ENCODE measurements around the gene SDCBP2.
A peak's percentile ranks its signal among the peaks of the same experiment; 100 is the strongest.

SDCBP2 gene

GRCh38 chr20:1334370-1334731 lies 5.4 kb upstream of the SDCBP2 start:
- Histone ChIP-seq H3K9me3 (ENCODE audit: control insufficient read depth, low read depth, low read length) (no peaks in the 10 kb centered on the region), H3K4me1 (ENCODE audit: control insufficient read depth, low read depth, low read length) (no peaks in the 10 kb centered on the region), H3K27ac (ENCODE audit: low read length) (no peak overlapping the region), H3K36me3 (ENCODE audit: control insufficient read depth, low read depth, low read length) (no peaks in the 10 kb centered on the region), H3K27me3 (ENCODE audit: control insufficient read depth, insufficient read depth, low read length) (no peaks in the 10 kb centered on the region), H3K4me3 (ENCODE audit: low read length) (no peak overlapping the region), H3K9ac (ENCODE audit: low read length) (no peak overlapping the region)

GRCh38 chr20:1333462-1334369 lies 4.8 kb upstream of the SDCBP2 start:
- H3K27ac ChIP-seq (ENCODE audit: low read length), result no peak overlapping the region
- H3K27me3 ChIP-seq (ENCODE audit: control insufficient read depth, insufficient read depth, low read length), result no peaks in the 10 kb centered on the region
- no peaks in the 10 kb centered on the region for H3K9me3 ChIP-seq (ENCODE audit: control insufficient read depth, low read depth, low read length)
- no peaks in the 10 kb centered on the region for H3K4me1 ChIP-seq (ENCODE audit: control insufficient read depth, low read depth, low read length)
- no peak overlapping the region for H3K4me3 ChIP-seq (ENCODE audit: low read length)
- no peak overlapping the region for H3K9ac ChIP-seq (ENCODE audit: low read length)
- H3K36me3 ChIP-seq (ENCODE audit: control insufficient read depth, low read depth, low read length), result no peaks in the 10 kb centered on the region

- Histone ChIP-seq H3K4me1 (ENCODE audit: control insufficient read depth, low read depth, low read length) (no peaks in the 10 kb centered on the region), H3K27me3 (ENCODE audit: control insufficient read depth, insufficient read depth, low read length) (no peaks in the 10 kb centered on the region), H3K9me3 (ENCODE audit: control insufficient read depth, low read depth, low read length) (no peaks in the 10 kb centered on the region), H3K4me3 (ENCODE audit: low read length) (no peak overlapping the region), H3K27ac (ENCODE audit: low read length) (no peak overlapping the region), H3K36me3 (ENCODE audit: control insufficient read depth, low read depth, low read length) (no peaks in the 10 kb centered on the region), H3K9ac (ENCODE audit: low read length) (no peak overlapping the region)
Measured at GRCh38 chr20:1332749-1333300, 3.9 kb upstream of the SDCBP2 start.

- Histone ChIP-seq H3K4me3 (ENCODE audit: low read length) (no peak overlapping the region), H3K27me3 (ENCODE audit: control insufficient read depth, insufficient read depth, low read length) (no peaks in the 10 kb centered on the region), H3K9ac (ENCODE audit: low read length) (no peak overlapping the region), H3K27ac (ENCODE audit: low read length) (no peak overlapping the region), H3K4me1 (ENCODE audit: control insufficient read depth, low read depth, low read length) (no peaks in the 10 kb centered on the region), H3K9me3 (ENCODE audit: control insufficient read depth, low read depth, low read length) (no peaks in the 10 kb centered on the region), H3K36me3 (ENCODE audit: control insufficient read depth, low read depth, low read length) (no peaks in the 10 kb centered on the region)
Measured at GRCh38 chr20:1331801-1332453, 3.0 kb upstream of the SDCBP2 start.

- Histone ChIP-seq H3K36me3 (ENCODE audit: control insufficient read depth, low read depth, low read length) (no peaks in the 10 kb centered on the region), H3K4me1 (ENCODE audit: control insufficient read depth, low read depth, low read length) (peaks cover 6% of the 10 kb centered on the region), H3K9me3 (ENCODE audit: control insufficient read depth, low read depth, low read length) (no peaks in the 10 kb centered on the region), H3K27ac (ENCODE audit: low read length) (no peak overlapping the region), H3K9ac (ENCODE audit: low read length) (no peak overlapping the region), H3K4me3 (ENCODE audit: low read length) (no peak overlapping the region), H3K27me3 (ENCODE audit: control insufficient read depth, insufficient read depth, low read length) (no peaks in the 10 kb centered on the region)
Measured at GRCh38 chr20:1331101-1331500, 2.2 kb upstream of the SDCBP2 start.

GRCh38 chr20:1330075-1330830 lies 1.3 kb upstream of the SDCBP2 start:
- no peaks in the 10 kb centered on the region for H3K9me3 ChIP-seq (ENCODE audit: control insufficient read depth, low read depth, low read length)
- H3K4me3 ChIP-seq (ENCODE audit: low read length), result no peak overlapping the region
- no peak overlapping the region for H3K9ac ChIP-seq (ENCODE audit: low read length)
- no peak overlapping the region for H3K27ac ChIP-seq (ENCODE audit: low read length)
- H3K27me3 ChIP-seq (ENCODE audit: control insufficient read depth, insufficient read depth, low read length), result no peaks in the 10 kb centered on the region
- H3K4me1 ChIP-seq (ENCODE audit: control insufficient read depth, low read depth, low read length), result peaks cover 7% of the 10 kb centered on the region
- no peaks in the 10 kb centered on the region for H3K36me3 ChIP-seq (ENCODE audit: control insufficient read depth, low read depth, low read length)

GRCh38 chr20:1327827-1328679 lies 886 bp downstream of the SDCBP2 start:
- no peak overlapping the region for H3K9ac ChIP-seq (ENCODE audit: low read length)

GRCh38 chr20:1327241-1327653 lies 1.7 kb downstream of the SDCBP2 start:
- H3K9me3 ChIP-seq (ENCODE audit: control insufficient read depth, low read depth, low read length), result no peaks in the 10 kb centered on the region
- peaks cover 11% of the 10 kb centered on the region for H3K4me1 ChIP-seq (ENCODE audit: control insufficient read depth, low read depth, low read length)
- no peaks in the 10 kb centered on the region for H3K36me3 ChIP-seq (ENCODE audit: control insufficient read depth, low read depth, low read length)
- H3K9ac ChIP-seq (ENCODE audit: low read length), result no peak overlapping the region
- H3K27me3 ChIP-seq (ENCODE audit: control insufficient read depth, insufficient read depth, low read length), result no peaks in the 10 kb centered on the region
- H3K4me3 ChIP-seq (ENCODE audit: low read length), result no peak overlapping the region
- H3K27ac ChIP-seq (ENCODE audit: low read length), result no peak overlapping the region

More at GRCh38 chr20:1327827-1328679, 886 bp downstream of the SDCBP2 start:
- no peak overlapping the region for H3K4me3 ChIP-seq (ENCODE audit: low read length)
- H3K27me3 ChIP-seq (ENCODE audit: control insufficient read depth, insufficient read depth, low read length), result no peaks in the 10 kb centered on the region
- no peak overlapping the region for H3K27ac ChIP-seq (ENCODE audit: low read length)
- H3K4me1 ChIP-seq (ENCODE audit: control insufficient read depth, low read depth, low read length), result peaks cover 11% of the 10 kb centered on the region
- H3K36me3 ChIP-seq (ENCODE audit: control insufficient read depth, low read depth, low read length), result no peaks in the 10 kb centered on the region
- no peaks in the 10 kb centered on the region for H3K9me3 ChIP-seq (ENCODE audit: control insufficient read depth, low read depth, low read length)

GRCh38 chr20:1326031-1326930 lies 2.7 kb downstream of the SDCBP2 start:
- Histone ChIP-seq H3K4me3 (ENCODE audit: low read length) (peak overlapping the region; percentile 96), H3K9ac (ENCODE audit: low read length) (peak overlapping the region; percentile 99), H3K36me3 (ENCODE audit: control insufficient read depth, low read depth, low read length) (no peaks in the 10 kb centered on the region), H3K27me3 (ENCODE audit: control insufficient read depth, insufficient read depth, low read length) (no peaks in the 10 kb centered on the region), H3K9me3 (ENCODE audit: control insufficient read depth, low read depth, low read length) (no peaks in the 10 kb centered on the region), H3K4me1 (ENCODE audit: control insufficient read depth, low read depth, low read length) (peaks cover 11% of the 10 kb centered on the region), H3K27ac (ENCODE audit: low read length) (peak overlapping the region; percentile 94)

Measured in iPS-18a (cell line).